KOPT-K1 (cell line): ENCODE data around the gene ZBTB16.

Experiments
- H3K27ac ChIP-seq: fragments of 200-600 bp; sonication (generic); 2 replicates; pipeline ENCODE4 v1.5.1; 2016; ENCODE audit warnings: antibody characterized with exemption, mild to moderate bottlenecking, low read depth, low read length; ENCODE audit not compliant: poor library complexity, severe bottlenecking
- H3K36me3 ChIP-seq: fragments of 200-600 bp; sonication (generic); 2 replicates; pipeline ENCODE4 v1.5.1; 2017; ENCODE audit warnings: antibody characterized with exemption, mild to moderate bottlenecking, low read length, moderate library complexity; ENCODE audit not compliant: insufficient read depth
- H3K9me3 ChIP-seq: fragments of 200-600 bp; sonication (generic); 2 replicates; pipeline ENCODE4 v1.5.1; 2017; ENCODE audit warnings: antibody characterized with exemption, low read length, mild to moderate bottlenecking; ENCODE audit not compliant: insufficient read depth, poor library complexity, severe bottlenecking

The ZBTB16 gene

DNA sequence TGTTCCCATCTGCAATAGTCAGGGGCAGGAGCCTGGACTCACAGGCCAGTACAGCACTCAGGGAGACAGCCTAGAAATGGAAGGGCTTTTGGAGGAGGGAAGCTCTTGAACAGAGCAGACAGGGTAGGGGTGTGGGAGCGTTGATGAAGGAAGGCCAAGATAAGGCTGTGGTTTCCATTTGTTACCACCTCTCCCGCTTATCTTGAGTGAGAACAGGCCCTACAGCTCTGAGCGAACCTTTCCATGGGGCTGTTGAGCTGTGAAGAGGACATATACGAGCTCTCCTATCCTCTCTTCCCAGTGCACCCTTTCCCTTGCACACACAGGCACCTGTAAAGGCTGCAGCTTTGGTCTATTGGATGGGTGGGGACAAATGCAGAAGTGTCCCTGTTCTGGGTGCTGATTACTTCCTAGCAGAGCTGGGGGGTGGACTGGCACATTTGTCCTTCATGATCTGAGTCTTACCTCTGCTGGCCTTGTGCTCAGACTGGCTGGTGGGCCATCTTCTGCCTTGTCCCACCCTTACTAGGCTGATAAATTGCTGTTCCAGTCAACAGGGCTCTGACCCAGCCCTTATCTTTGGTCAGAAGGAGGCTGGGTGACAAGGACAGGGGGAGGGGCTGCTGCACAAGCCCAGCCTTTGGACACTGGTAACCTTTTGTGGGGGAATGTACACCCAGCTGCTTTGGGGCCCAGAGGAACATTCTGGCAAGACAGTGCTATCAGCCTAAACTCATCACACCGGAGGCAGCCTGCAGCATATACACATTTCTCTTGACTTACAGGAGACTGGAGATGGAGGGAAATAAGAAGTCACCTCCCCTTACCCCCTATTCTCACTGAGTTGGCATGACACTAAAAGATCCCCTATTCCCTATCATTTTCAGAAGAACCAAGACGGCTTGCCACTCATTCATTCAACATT, 156.6 kb downstream of the ZBTB16 start:
- H3K27ac ChIP-seq: peak overlapping the region; percentile 50
- H3K36me3 ChIP-seq: no peaks in the 10 kb centered on the region
- no peaks in the 10 kb centered on the region for H3K9me3 ChIP-seq

DNA sequence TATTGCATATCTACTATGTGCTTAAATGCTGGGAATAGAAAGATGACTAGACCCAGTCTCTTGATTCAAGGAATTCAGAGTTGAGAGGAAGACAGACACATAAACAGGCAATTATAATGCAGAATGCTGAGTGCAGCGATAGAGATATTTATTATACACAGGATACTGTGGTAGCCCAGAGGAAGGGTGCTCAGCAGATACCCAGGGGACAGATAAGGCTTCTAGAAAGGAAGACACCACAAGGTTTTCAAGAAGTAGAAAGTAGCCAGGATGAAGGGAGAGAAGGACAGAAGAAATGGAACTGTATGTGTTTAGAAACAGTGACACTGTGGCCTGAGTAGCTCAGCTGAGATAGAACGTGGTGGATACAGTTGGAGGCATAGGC, 157.3 kb downstream of the ZBTB16 start:
- Histone ChIP-seq H3K9me3 (no peaks in the 10 kb centered on the region), H3K36me3 (no peaks in the 10 kb centered on the region), H3K27ac (peak overlapping the region; percentile 50)

- H3K9me3 ChIP-seq: no peaks in the 10 kb centered on the region
- no peaks in the 10 kb centered on the region for H3K36me3 ChIP-seq
- H3K27ac ChIP-seq: no peak overlapping the region
These were observed 159.0 kb downstream of the ZBTB16 start for GRCh38 chr11:114218508-114218907.

DNA sequence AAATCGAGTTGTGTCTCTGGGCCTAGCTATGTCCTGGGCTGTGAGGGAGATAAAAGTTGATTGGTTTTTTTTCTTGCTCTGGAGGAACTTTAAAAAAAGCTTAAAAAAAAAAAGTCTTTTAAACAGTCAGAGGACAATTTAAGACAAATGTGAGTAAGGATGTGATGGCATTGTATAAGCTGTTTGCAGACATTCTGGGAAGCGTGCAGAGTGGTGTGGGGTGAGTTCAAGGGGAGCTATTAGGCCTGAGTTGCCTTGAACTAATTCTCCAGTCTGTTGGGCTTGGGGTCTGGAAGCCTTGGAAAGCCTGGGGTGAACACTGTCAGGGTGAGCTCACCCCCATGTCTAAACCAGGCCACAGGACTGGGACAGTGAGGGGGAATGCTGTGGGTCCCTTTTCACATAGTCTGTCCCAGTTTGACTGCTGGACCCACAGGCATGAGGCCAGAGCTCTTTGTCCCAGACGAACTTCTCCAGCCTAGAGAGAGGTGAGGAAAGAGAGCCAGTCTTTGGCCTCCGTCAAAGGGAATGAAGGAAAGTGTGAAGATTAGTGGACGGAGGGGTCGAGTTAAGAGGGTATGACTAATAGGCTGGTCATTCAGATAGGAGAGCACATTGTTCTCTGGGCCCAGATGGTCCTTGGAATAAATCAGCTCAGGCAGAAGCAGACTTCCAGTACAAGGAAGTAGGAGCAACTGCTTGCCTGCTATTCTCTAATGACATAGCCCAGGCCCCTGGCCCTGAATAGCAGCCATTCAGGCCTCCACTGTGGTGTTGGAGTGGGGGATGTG, 160.2 kb downstream of the ZBTB16 start:
- Histone ChIP-seq H3K9me3 (no peaks in the 10 kb centered on the region), H3K36me3 (no peaks in the 10 kb centered on the region), H3K27ac (no peak overlapping the region)

GRCh38 chr11:114221037-114221436, 161.5 kb downstream of the ZBTB16 start:
- no peaks in the 10 kb centered on the region for H3K9me3 ChIP-seq
- H3K36me3 ChIP-seq: no peaks in the 10 kb centered on the region
- H3K27ac ChIP-seq: no peak overlapping the region

GRCh38 chr11:114225661-114226060, 166.2 kb downstream of the ZBTB16 start:
- H3K9me3 ChIP-seq: no peaks in the 10 kb centered on the region
- H3K36me3 ChIP-seq: no peaks in the 10 kb centered on the region
- H3K27ac ChIP-seq: no peak overlapping the region

GRCh38 chr11:114226356-114226755, 166.8 kb downstream of the ZBTB16 start:
- H3K27ac ChIP-seq: no peak overlapping the region
- no peaks in the 10 kb centered on the region for H3K36me3 ChIP-seq
- H3K9me3 ChIP-seq: no peaks in the 10 kb centered on the region

DNA sequence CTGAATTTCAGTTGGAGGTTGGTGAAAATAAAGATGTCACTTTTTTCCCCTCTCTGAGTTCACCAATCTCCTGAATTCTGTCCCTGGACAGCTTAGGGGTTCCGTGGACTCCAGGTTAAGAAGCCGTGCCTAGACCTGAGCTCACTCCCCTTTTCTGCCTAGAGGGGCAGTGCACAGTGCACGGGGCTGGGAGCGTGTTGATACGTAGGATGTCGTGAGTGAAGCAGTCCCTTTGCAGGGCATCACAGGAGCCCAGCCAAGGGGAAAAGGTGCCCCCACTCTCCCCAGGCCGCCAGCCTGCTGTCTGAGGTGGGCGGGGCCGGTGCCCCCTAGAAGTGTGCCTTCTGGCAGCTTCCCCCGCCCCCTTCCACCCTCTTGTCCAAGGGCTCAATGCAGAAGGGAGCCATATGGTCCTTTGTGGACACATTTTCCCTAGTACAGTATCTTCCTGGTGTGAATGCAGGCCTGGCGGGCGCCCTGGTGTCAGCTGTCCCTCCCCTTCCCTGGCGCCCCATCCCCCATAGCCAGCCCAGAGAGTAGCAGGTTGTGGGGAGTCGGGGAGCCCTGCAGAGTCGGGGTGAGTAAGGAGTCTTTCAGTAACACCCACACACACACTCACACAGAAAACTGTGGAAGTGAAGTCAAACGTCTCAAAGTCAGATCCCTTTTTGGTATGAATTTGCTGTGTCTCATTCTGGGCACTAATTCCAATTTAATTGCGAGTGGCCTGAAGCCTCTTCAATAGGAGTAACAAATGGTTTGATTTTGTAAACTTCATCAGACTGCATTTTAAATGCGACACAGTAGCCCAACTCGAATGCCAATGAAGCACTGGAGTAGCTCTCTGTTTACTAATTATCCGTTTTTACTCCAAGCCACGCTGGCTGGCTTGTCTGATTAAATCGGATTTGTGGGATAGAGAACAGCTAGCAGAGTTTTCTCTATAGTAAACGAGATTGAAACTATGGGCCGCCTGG, 169.2 kb downstream of the ZBTB16 start:
- Histone ChIP-seq H3K9me3 (no peaks in the 10 kb centered on the region), H3K27ac (no peak overlapping the region), H3K36me3 (no peaks in the 10 kb centered on the region)

- Histone ChIP-seq H3K27ac (no peak overlapping the region), H3K36me3 (no peaks in the 10 kb centered on the region), H3K9me3 (no peaks in the 10 kb centered on the region)
These were observed 170.7 kb downstream of the ZBTB16 start for GRCh38 chr11:114230031-114230704.

GRCh38 chr11:114232400-114233059, 173.0 kb downstream of the ZBTB16 start:
- no peak overlapping the region for H3K27ac ChIP-seq
- H3K9me3 ChIP-seq: no peaks in the 10 kb centered on the region
- H3K36me3 ChIP-seq: no peaks in the 10 kb centered on the region

GRCh38 chr11:114233755-114234154, 174.2 kb downstream of the ZBTB16 start:
- Histone ChIP-seq H3K36me3 (no peaks in the 10 kb centered on the region), H3K9me3 (no peaks in the 10 kb centered on the region), H3K27ac (no peak overlapping the region)

GRCh38 chr11:114236829-114237228, 177.3 kb downstream of the ZBTB16 start:
- Histone ChIP-seq H3K27ac (no peak overlapping the region), H3K36me3 (no peaks in the 10 kb centered on the region), H3K9me3 (no peaks in the 10 kb centered on the region)

DNA sequence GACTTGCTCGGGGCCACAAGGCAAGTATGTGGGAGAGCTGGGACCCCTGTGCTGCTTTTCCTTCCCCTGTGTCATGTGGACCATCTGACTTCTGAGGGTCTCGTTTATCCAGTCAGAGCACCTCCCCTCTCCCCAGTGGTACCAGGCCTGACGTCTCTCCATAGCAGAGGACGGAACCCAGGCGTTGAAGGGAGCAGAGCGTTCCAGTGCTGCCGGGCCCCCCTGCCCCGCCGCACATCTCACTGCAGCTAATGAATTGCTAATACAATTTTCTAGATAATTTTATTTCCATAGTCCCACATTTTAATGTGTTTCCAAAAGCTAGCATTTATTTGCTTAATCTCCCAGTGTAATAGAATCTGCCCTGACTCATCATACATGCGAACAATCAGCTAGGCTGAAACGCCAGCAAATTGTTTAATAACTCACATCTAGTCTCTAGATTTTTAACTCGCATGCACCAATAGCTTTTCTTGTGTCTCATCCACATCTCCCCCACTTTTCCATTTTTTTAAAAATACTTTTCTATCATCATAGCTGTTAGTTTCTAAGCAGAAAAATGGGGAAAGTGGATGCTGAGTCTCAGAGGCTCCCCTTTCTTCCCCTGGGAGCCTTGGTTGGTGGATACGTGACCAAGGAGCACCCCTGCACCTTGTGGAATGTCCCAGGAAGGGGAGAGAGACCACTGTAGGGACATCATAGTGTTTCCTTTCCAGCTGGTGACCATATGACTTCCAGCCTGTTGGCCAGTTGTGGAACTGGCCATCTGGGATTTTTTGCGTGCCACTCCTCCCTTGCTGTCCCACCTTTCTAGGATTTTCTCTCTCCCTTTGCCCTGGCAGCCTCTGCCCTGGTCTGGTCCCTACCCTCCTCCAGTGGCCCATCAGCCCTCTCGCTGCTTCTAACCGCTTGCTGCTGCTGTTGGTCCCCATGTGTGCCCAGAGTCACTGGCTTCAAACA, 178.1 kb downstream of the ZBTB16 start:
- Histone ChIP-seq H3K27ac (no peak overlapping the region), H3K36me3 (no peaks in the 10 kb centered on the region), H3K9me3 (no peaks in the 10 kb centered on the region)
